T follicular helper cell (primary cell): Measurements from ENCODE around the gene SAMM50.
"Not testable (repeated sequence)": the region's sequence is repeated elsewhere in the genome, so short reads cannot be mapped to it uniquely, and the experiment has no call there.

Experiments used
- DNase-seq: peaks from one replicate; pipeline ENCODE4 v3.0.0-alpha.2; 2020; ENCODE audit warnings: low read depth

Gene SAMM50

DNA sequence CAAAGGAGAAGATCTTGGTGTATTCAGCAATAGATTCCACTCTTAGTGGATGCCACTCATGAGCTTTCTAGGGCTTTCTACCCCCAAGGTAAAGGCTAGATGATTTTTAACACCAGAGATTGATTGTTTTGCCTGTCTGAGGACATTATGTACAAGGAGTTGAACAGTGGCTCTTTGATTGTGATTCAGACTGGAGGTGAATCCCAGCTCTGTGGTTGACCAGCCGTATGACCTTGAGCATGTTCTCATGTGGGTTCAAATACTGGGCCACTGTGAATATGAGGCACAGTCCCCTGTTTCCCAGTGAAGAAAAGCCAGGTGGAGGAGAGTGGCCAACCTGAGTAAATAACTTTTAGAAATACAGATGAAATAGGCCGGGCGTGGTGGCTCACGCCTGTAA, 44.9 kb downstream of the SAMM50 start:
- DNase-seq = no peak

DNA sequence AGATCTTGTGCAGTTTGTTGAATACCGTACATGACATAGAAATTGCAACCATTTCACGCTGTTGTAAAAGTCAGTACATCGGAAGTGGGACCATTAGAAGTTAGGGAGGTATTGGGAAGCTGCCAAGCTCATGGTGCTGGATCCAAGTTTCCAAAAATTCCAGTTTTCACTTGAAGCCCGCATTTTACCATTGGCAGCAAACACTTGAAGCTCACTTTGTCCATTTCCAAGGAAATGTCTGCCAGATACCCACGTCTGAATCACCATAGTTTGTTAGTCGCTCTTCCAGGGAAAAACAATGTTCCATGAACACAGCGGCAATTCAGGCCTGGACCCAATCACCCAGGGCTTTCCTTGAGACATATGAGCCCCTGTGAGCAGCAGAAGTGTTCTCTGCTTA, 46.3 kb downstream of the SAMM50 start:
- DNase-seq = no peak

DNA sequence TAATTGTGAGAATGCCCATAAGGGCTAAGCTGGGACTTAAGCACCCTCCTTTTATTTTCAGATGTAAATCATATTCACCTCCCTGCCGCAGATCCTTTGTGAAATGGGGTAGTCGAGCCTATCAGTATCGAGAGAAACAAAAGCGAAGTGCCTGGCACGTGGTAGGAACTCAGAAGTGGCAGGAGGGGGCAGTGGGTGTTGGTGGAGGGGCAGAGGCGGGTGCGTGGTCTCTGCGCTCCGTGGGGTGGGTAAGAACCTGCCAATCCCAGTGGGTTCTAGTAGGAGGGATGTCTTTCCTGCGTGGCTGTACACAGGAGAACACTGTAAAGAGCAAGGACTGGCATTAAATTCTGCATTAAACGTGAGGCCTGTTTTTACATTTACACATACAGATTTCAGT, 47.1 kb downstream of the SAMM50 start:
- no peak for DNase-seq

DNA sequence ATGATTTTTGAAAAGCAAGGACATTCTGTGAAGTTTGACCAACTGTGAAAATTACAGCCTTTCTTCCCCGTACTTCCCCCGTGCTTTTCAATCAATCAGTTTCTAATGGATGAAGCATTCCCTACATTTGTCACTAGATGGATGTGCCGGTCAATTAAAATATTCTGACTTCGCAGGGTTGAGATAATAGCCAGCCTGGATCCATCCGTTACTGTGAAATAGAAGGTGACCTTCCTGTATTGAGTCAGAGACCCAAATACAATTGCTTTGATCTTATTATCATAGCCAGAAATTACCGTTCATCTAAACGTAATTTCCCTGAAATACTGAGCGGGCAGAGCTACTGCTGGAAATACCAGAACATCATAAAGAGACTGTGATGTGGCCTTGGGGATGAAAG, 47.8 kb downstream of the SAMM50 start:
- DNase-seq = no peak

DNA sequence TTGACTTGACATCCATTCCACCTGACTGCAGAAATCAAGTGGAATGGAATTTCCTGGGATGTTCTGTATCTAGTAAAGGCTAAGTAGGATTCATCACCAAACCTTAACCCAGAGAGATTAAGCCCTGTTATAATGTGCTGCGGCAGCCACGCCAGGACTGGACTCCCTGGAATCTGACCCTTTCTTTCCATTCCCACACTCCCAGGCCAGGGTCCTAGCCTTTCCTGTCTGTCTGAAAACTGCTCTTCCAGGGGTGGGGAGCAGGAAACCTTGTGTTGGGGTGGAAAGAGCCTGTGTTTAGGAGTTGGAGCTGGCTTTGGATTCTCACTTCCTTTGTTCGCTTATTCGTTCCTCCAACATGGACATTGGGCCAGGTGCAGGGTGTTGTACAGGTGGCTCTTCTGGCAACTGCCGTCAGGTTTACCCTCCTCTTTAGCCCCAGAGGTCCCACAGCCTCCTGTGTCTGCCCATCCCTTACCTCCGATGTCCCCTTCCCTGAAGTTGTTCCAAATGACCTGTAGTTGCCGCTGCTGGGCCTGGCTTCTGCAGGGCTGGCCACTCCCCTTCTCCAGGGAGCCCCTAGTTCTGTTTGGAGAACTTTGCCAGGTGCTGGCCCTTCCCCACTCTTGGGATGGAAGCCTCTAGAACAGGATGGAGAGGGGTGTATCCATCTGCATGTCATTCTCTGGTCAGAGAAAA, 48.3 kb downstream of the SAMM50 start:
- DNase-seq = no peak

DNA sequence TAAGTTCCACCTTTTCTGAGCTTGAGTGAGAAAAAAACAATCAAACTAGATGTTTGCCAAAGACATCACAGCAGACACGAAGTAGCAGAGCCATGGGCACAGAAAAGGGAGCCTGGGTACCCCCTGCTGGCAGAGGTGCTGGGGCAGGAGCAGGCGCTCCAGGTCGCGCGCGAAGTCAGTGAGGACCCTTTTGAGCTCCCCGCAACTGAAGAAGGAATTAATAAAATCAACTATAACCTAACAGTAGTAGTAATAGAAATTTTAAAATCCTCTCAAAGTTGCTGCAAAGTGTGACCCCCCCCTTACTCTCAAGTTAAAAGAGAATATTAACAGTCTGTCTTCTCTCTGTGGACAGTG, 48.8 kb downstream of the SAMM50 start:
- DNase-seq = no peak

DNA sequence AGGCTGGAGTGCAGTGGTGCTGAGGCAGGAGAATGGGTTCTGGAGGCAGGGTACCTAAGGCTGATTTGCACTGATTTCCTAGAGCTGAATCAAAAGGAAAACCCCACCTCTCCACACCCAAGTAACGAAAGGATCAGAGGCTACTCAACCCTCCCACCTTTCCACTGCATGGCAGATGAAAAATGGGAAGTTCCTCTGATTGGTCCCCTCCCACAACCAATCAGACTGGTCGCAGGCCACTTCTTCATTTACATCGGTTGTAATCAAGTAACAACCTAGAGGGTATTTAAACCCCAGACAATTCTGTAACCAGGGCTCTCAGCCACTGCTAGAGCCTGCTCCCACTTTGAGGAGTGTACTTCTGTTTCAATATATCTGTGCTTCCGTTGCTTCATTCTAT, 50.3 kb downstream of the SAMM50 start:
- no peak for DNase-seq

DNA sequence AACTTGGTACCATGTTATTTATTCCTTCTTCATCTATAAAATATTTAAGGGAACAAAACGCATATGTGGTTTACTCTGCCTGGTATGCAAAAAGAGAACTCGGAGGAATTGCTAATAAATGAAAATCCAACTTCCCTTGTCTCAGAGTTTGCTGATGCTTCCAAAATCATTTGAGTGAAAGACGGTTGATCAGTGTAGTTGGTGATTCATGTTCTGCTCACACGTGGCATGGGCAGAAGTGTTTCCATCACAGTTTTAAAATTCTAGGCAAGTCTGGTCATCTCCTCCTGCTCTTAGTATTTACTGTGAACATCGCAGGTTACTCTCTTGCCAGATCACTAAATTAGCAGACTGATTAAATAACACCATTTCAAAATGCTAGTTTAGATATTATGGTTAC, 56.9 kb downstream of the SAMM50 start:
- no peak for DNase-seq

DNA sequence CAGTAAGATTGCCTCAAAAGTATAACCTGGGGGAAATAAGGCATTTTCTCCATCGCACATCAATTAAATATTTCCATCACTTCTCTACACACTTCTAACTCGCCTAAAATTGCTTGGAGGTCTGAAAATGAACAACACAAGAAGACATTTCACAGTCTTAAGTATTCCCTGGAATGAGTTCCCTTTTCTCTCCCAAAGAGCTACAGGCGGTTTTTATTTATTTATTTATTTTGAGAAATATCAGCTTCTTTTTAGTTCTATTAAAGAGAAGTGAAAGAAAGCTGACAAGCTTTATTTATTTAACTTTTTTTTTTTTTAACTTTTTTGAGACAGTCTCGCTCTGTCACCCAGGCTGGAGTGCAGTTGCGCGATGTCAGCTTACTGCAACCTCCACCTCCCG, 57.3 kb downstream of the SAMM50 start:
- DNase-seq = no peak

DNA sequence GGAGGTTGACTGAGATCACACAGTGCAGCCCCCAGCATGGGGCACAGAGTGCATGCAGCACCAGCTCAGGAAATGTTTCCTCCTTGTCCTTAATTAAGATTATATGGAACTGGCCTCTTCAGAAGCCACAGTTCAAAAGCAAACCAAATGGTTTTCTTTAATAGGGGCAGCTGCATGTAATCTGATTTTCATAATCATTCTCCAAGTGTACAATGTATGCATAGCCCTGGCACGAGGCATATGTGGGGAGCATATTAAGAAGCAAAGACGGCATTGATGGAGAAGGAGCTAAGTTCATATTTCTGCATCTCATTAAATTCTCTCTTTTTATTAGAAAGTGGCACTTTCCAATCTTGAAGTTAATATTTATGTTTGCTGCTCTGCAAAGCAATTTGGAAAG, 59.0 kb downstream of the SAMM50 start:
- DNase-seq = no peak

DNA sequence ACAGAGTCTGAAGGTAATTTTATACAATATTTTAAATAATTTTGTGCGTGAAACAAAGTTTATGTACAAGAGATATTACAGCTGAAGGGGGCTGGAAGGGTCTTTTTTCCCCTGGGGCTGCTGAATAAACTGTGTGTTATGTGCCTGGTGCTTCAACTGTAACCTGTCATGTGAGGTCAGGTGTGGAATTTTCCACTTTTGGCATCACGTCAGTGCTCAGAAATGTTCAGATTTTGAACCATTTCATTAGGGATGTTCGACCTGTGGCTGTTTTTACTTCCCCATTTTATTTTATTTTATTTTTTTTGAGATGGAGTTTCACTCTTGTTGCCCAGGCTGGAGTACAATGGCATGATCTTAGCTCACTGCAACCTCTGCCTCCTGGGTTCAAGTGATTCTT, 61.3 kb downstream of the SAMM50 start:
- not testable (repeated sequence) for DNase-seq

DNA sequence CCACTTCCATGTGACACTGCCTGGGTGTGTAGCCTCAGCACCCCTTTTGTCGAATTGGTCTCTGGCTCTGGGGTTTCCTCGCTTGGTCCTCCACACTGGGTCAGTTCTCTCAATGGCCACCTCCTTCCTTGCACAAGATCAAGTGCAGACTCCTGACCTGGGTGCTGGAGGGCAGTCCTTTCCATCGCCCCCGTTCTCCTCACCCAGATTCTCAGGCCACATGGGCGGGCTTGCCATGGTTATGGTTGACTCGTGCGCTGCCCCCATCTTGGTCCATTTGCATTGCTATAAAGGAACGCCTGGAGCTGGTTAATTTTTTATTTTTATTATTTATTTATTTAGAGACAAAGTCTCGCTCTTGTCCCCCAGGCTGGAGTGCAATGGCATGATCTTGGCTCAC, 63.4 kb downstream of the SAMM50 start:
- DNase-seq = no peak

DNA sequence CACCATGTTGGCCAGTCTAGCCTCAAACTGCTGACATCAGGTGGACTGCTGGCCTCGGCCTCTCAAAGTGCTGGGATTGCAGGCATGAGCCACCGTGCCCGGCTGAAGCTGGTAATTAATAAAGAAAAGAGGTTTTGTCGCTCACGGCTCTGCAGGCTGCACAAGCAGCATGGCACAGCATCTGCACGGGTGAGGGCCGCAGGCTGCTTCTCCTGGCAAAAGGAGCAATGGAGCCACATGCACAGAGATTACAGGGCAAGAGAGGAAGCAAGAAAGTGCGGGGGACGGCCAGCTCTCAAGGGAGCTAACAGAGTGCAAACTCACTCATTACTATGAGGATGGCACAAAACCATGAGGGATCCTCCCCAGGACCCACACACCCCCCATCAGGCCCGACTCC, 64.2 kb downstream of the SAMM50 start:
- no peak for DNase-seq

DNA sequence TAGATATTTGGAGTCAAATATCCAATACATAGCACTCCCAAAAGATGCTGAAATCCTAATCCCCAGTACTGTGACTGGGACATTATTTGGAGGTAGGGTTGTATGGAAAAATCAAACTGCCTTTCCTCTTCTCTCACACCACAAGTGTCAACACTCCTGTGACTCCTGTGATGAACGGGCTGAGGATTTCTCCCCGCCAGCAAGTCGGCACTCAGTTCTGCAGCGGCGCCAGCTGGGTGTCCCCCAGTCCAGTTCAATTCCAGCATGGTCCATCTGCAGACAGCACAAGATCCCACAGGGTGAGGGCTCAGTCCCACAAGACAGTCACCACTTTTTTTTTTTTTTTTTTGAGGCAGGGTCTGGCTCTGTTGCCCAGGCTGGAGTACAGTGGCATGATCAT, 64.6 kb downstream of the SAMM50 start:
- DNase-seq = no peak

DNA sequence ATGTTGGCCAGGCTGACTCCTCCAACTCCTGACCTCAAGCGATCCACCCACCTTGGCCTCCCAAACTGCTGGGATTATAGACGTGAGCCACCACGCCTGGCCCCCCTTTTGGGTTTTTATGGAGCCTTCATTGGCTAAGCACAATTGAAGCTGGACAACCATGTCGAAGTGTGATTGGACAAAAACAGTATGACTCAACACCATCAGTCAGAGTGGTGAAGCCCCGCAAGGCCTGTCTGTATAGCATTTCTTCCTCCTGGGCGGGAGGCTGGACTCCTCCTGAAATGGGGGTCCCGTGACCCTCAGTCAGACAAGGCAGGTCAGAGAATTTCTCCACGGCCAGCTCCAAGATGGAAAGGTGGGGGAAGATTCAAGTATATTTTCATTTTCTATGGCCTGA, 65.7 kb downstream of the SAMM50 start:
- DNase-seq = no peak

DNA sequence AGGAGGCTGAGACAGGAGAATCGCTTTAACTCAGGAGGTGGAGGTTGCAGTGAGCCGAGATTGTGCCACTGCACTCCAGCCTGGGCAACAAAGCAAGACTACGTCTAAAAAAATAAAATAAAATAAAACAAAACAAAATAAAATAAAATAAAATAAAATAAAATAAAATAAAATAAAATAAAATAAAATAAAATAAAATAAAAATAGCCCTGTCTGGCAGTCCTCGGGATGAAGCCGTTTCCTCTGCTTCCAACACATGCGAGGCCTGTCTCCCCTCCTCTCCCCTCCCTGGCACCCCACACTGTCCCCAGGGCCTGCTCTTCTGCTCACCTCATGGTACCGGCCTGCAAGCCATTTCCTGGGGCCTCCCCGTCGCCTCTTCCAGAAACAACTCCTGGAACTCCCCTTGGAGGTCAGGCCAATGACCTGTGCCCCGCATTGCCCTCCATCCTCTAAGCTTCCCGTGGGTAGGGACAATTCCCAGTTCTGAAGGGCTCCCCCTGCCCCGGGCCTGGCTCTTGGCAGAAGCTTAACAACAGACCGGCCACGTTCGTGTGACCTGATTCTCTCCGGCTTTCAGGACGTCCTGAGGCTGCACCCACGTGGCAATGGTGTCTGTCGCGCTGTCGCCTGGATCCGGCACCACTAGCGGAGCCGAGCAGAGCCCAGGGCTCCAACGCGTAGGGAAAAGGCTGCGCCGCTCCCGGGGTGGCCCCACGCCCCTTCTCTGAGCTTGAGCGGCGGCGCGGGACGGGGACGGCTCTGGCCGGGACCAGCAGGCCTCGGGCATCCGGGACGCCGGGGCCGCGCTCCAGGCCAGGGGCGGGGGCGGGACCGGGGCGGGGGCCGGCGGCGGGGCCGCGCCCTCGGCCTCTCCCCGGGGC, 68.4 kb downstream of the SAMM50 start:
- DNase-seq = no peak

DNA sequence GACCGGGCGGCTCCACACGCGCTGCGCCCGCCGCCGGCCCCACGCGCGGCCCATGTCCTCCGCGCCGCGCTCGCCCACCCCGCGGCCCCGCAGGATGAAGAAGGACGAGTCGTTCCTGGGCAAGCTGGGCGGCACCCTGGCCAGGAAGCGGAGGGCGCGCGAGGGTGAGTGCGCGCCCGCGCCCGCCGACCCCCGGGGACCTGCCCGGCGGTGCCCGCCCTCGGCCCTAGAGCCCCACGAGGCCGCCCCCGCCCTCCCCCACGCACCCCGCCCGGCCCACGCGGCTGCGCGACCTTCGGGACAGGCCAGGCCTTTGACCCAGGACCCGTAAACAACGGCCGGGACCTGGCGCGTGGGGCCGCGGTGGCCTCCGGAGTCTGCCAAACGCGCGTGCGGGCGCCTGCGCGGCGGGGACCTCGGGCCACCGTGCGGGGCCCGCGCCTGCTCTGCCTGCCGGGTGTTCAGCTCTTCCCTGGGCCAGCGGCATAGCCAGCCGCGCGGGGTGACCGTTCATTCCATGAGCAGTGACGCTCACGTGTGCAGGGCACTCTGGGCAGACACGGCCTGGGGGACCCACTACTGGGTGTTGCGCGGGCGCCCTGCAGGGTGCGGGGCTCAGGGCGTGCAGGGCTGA, 69.2 kb downstream of the SAMM50 start, which contains the start of gene PARVB:
PARVB (plus strand) TSS at position 15 of the 634 bp plus-strand sequence; CDS start at position 53, 38 bp downstream.
- DNase-seq = no peak

DNA sequence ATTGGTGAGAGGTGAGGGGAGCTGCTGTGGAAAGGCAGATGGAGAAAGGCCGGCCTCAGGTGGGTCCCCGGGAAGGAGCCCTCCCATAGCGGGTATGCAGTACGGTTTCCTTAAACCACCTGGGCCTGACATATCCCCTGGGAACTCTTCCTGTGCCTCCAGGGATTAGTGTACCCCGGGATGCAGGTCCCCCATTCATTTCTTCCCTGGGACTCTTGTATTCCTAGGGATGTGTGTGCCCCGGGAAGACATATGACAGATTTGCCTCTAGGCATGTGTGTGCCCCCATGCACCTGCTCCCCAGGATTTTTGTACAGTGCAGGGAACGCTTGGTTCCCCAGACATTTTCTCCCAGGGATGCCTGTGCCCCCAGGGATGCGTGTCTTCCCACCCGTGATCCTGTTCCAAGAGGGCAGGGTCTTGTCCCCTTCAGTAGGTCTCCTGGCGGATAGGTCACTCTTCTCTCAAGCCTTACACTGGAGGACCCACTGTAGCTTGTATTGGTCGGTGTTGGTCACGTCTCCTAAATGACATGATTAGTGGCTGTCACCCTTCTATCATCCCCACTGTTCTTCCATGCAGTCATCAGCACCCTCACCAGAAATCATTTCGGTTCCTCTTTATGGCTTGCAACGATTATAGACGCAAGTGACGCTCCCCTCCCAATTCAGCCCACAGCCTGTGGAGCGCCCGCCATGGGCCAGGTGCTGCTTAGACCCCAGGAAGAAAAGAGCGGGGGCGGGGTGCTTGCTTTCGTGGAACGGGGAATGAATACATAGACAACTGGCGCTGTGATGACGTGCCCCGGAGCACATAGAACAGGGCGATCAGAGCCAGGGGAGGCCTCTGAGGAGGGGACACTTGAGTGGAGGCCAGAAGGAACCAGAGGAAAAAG, 70.2 kb downstream of the SAMM50 start:
- no peak for DNase-seq

DNA sequence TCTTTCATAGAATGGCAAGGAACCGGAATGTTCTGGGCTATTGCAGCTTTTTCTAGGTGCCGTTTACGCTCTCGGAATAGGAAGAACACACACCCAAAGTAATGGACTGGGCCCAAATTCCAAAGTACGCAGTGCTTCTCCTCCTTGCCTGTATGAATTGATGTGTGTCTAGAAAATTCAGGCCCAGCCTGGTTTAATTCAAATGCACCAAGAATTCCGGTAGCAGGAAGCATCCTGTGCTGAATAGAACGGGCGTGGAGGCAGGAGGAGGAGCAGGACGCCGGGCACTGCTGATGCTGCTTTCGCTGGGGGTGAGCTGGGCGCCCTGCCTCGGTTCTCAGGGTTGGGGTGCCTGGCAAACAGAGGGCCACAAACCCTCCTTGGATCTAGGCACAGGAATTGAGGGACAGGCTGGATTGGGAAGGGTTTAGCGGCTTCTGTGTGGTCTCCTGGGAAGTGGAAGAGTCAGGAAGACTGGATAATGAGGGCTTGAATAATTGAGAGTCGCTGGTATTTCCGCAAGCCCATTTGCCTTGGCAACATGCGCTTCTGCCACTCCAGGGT, 70.9 kb downstream of the SAMM50 start:
- no peak for DNase-seq

DNA sequence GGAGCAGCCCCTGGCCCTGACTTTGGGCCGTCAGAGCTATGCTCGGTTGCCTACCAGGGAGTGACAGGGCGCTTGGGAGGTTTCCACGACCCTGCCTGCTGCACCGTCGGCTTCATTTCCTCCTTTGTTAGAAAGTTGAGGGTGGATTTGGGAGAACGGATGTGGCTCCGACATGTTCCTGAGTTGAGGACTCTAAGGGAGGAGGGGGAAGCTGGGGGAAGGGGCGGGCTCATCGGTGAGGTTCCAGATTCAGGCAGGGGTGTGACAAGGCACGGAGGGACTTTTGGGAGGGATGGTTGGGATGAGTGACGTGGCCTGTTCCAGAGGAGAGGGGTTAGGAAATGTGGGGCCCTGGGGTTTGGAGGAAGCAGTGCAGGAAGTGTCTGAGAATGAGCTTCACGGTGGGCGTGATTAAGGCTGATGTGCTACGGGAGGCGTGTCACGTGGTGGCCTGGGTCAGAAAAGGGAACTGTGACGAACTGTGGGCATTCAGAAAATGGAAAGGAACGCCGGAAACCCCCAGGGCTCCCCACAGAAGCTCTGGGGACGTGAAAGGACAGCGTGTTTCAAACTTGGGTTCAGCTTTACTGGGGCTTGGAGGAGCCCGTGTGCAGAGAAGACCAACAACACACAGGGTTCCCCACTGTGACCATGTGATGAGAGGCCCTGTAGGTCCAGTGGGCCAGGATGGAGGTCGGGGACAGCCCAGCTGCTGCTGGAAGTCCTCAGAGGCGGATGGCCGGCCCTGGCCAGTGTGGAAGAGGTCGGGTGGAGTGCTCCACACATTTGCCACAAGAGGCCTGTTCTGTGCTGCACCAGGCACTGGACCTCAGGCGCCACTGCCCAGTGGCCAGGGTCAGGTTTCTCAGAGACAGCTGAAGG, 71.6 kb downstream of the SAMM50 start:
- peak; percentile 48 for DNase-seq

DNA sequence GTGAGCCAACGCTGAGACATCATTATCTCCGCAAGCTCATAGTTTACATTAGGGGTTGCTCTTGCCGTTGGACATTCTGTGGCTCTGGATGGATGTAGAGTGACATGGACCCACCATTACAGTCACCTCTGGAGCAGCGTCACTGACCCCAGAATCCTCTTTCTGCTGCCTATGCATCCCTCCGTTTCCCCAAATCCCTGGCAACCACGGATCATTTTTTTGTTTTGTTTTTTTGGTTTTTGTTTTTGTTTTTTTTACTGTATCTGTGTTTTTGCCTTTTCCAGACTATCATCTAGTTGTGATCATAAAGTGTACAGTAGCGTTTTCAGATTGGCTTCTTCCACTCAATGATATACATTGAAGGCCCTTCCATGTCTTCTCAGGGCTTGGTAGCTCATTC, 72.8 kb downstream of the SAMM50 start:
- DNase-seq = no peak
